Esophagus squamous epithelium (tissue), 5 donors: ENCODE measurements around the gene LHFPL4. TPM values are rescaled to one million over a fixed set of nuclear protein-coding genes. Genes with fewer than 3 reads are reported as not detected.

ENCODE experiments used
- DNase-seq: peaks from one replicate; lab custom pipeline; 2025; lab: John Stamatoyannopoulos, UW
- H3K27ac ChIP-seq, 4 donors: fragments of 200-600 bp; sonication (generic); one replicate each; pipeline ENCODE4 v1.5.1; 2016 to 2019; ENCODE audit warnings: mild to moderate bottlenecking in 1 of 4
- H3K27me3 ChIP-seq, 4 donors: fragments of 200-600 bp; sonication (generic); 1 replicate in 3 of 4; 2 replicates in 1 of 4; pipeline versions ENCODE4 v1.5.1 to v1.6.0; 2017 to 2021; ENCODE audit warnings: antibody characterized with exemption in 1 of 4
- H3K36me3 ChIP-seq, 3 donors: fragments of 200-600 bp; sonication (generic); one replicate each; pipeline ENCODE4 v1.5.1; 2016 to 2019
- H3K4me1 ChIP-seq, 3 donors: fragments of 200-600 bp; sonication (generic); one replicate each; pipeline ENCODE4 v1.5.1; 2017 to 2019
- H3K4me3 ChIP-seq, 4 donors: fragments of 200-600 bp; sonication (generic); 1 replicate in 3 of 4; 2 replicates in 1 of 4; pipeline ENCODE4 v1.5.1; 2016 to 2019; ENCODE audit warnings: mild to moderate bottlenecking in 2 of 4, moderate library complexity in 1 of 4
- H3K9me3 ChIP-seq, 3 donors: fragments of 200-600 bp; sonication (generic); one replicate each; pipeline ENCODE4 v1.5.1; 2016 to 2019
- CTCF ChIP-seq, 6 experiments: fragments of 450-650 bp in 4 of 6; fragments of 200-600 bp in 2 of 6; sonication (generic) in 2 of 6; IDR thresholded peaks; one replicate each; pipeline ENCODE4 v1.5.1; 2016 to 2019; ENCODE audit warnings: antibody characterized with exemption in 6 of 6, mild to moderate bottlenecking in 4 of 6, moderate library complexity in 4 of 6
- POLR2A ChIP-seq, 4 donors: fragments of 450-650 bp; IDR thresholded peaks; one replicate each; pipeline ENCODE4 v1.6.1; 2017; ENCODE audit warnings: antibody characterized with exemption in 4 of 4, mild to moderate bottlenecking in 4 of 4, moderate library complexity in 3 of 4
- WGBS, 2 donors: methylation state at CpG; one replicate each; pipeline ENCODE4 v1.1.5; 2018; 5-methylcytosine and 5-hydroxymethylcytosine counted together
- intact Hi-C: fragments of 100-400 bp; cut with DNase I; formaldehyde crosslinking; loops from one replicate; pipeline ENCODE4 v1.15.0; 2022
- total RNA-seq, 4 donors: library from RNA; depleted of rRNA; stranded (reverse); fragments of >200 nt; gene quantifications; one replicate each; pipeline ENCODE4 v1.1.0, GENCODE V29; 2016
- donor health status: DM: yes; HTN: yes; CAD: no.

The LHFPL4 gene
- total RNA-seq, 4 donors from 2014 or later, result 0.23 TPM; not detected in 3

GRCh38 chr3:9501226-9501625, 52.4 kb downstream of the LHFPL4 start:
- 60% methylated on average over 1 of the region's 6 CpGs; no CpG with 5 or more reads in 1 of the 2 donors for WGBS, 2 donors
- no peak for DNase-seq
- no peak overlapping the region for H3K4me3 ChIP-seq
- TF ChIP-seq CTCF (IDR thresholded peaks at IDR 0.05), result no peak
- no peak for TF ChIP-seq POLR2A (IDR thresholded peaks at IDR 0.05)
- H3K4me1 ChIP-seq, result peaks cover 0 to 21% (median 8%) of the 10 kb centered on the region in 3 donors
- no peaks in the 10 kb centered on the region for H3K36me3 ChIP-seq
- H3K27ac ChIP-seq, result no peak overlapping the region
- peaks cover 5 to 60% (median 7%) of the 10 kb centered on the region in 4 donors for H3K27me3 ChIP-seq
- no peaks in the 10 kb centered on the region for H3K9me3 ChIP-seq
- intact Hi-C loops, result no loop called here

- intact Hi-C loops, result no loop called here
- peaks cover 5 to 53% (median 7%) of the 10 kb centered on the region in 4 donors for H3K27me3 ChIP-seq
- no peak for TF ChIP-seq POLR2A (IDR thresholded peaks at IDR 0.05)
- TF ChIP-seq CTCF (IDR thresholded peaks at IDR 0.05), result peak; percentile 11 to 67 (median 39)
- peaks cover 0 to 21% (median 8%) of the 10 kb centered on the region in 3 donors for H3K4me1 ChIP-seq
- H3K9me3 ChIP-seq, result no peaks in the 10 kb centered on the region
- H3K4me3 ChIP-seq, result peak overlapping the region in 1 of 4 donors; percentile 19
- no peak for DNase-seq
- H3K36me3 ChIP-seq, result no peaks in the 10 kb centered on the region
- 28 to 29% methylated on average over 6 to 14 of the region's 39 CpGs for WGBS, 2 donors
- H3K27ac ChIP-seq, result no peak overlapping the region
These were observed 53.2 kb downstream of the LHFPL4 start for GRCh38 chr3:9500108-9501050.

GRCh38 chr3:9499455-9500107, 54.0 kb downstream of the LHFPL4 start:
- 23 to 33% methylated on average over 19 of the region's 19 CpGs for WGBS, 2 donors
- Histone ChIP-seq H3K9me3 (no peaks in the 10 kb centered on the region), H3K4me3 (peak overlapping the region in 1 of 4 donors; percentile 19), H3K27ac (no peak overlapping the region), H3K36me3 (no peaks in the 10 kb centered on the region), H3K27me3 (peaks cover 5 to 52% (median 7%) of the 10 kb centered on the region in 4 donors), H3K4me1 (peaks cover 0 to 21% (median 8%) of the 10 kb centered on the region in 3 donors)
- DNase-seq, result no peak
- intact Hi-C loops, result no loop called here
- TF ChIP-seq POLR2A (IDR thresholded peaks at IDR 0.05), result no peak
- TF ChIP-seq CTCF (IDR thresholded peaks at IDR 0.05), result no peak

GRCh38 chr3:9498781-9499180, 54.8 kb downstream of the LHFPL4 start:
- Histone ChIP-seq H3K36me3 (no peaks in the 10 kb centered on the region), H3K27ac (no peak overlapping the region), H3K4me1 (peaks cover 0 to 21% (median 8%) of the 10 kb centered on the region in 3 donors), H3K27me3 (peaks cover 5 to 52% (median 7%) of the 10 kb centered on the region in 4 donors), H3K9me3 (no peaks in the 10 kb centered on the region), H3K4me3 (no peak overlapping the region)
- no peak for DNase-seq
- intact Hi-C loops, result no loop called here
- 81% methylated on average over 3 of the region's 6 CpGs; no CpG with 5 or more reads in 1 of the 2 donors for WGBS, 2 donors
- TF ChIP-seq POLR2A (IDR thresholded peaks at IDR 0.05), result no peak
- no peak for TF ChIP-seq CTCF (IDR thresholded peaks at IDR 0.05)
